K562 (cell line): ENCODE results near the gene GAB2. TPM values are rescaled to one million over a fixed set of nuclear protein-coding genes. Genes with fewer than 3 reads are reported as not detected.

Experiments
- ATAC-seq: fragments of 200-7000 bp; cut with Tn5 transposase; 3 replicates; pipeline ENCODE4 v1.9.1; 2020; ENCODE audit warnings: moderate library complexity
- BruUV-seq: library from RNA; stranded (reverse); fragments of 400-500 nt; replicated peaks from 2 replicates; lab custom pipeline; 2021; lab: Mats Ljungman, UMichigan
- CTCF ChIA-PET: fragments of 300-600 bp; formaldehyde crosslinking; extraction: SDS; loops from one replicate; lab custom pipeline; 2021; ENCODE audit warnings: low intra/inter-chr PET ratio; lab: Yijun Ruan, JAX
- POLR2A ChIA-PET: fragments of 300-600, 350-650 bp; sonication (Branson Sonifier 250); formaldehyde crosslinking; extraction: SDS; loops from one replicate; lab custom pipeline; 2021; ENCODE audit warnings: antibody characterized with exemption, inconsistent platforms; lab: Yijun Ruan, JAX
- DNase-seq, 4 experiments: peaks; one replicate each; pipeline versions ENCODE4 v3.0.0 to v3.0.0-alpha.2; 2011 to 2018; ENCODE audit warnings: low spot score in 3 of 4, mixed read lengths in 3 of 4; ENCODE audit errors: extremely low read depth in 1 of 4
- FAIRE-seq: peaks from 2 replicates; lab custom pipeline; 2011; peaks lifted over from hg19 to GRCh38; lab: Jason Lieb, UNC
- H2AFZ ChIP-seq: 2 replicates; pipeline ENCODE4 v1.6.0; 2011; ENCODE audit warnings: low read depth, low read length, control low read depth, inconsistent platforms
- H3K27ac ChIP-seq: fragments of 200-600 bp; 3 replicates; pipeline ENCODE4 v1.8.0; 2011; ENCODE audit warnings: low read depth, mild to moderate bottlenecking, control low read depth, inconsistent platforms, low read length, moderate library complexity, mixed read lengths; ENCODE audit errors: extremely low read depth
- H3K27me3 ChIP-seq, 2 experiments: fragments of 300-600 bp in 1 of 2; 2 replicates in 1 of 2; 3 replicates in 1 of 2; pipeline versions ENCODE4 v1.6.0 to v1.8.0; 2011; ENCODE audit warnings: inconsistent platforms in 2 of 2, low read length in 2 of 2, mild to moderate bottlenecking in 1 of 2, mixed read lengths in 1 of 2, moderate library complexity in 1 of 2; ENCODE audit not compliant: control insufficient read depth in 2 of 2, insufficient read depth in 2 of 2
- H3K36me3 ChIP-seq: fragments of 300-600 bp; 3 replicates; pipeline ENCODE4 v1.8.0; 2011; ENCODE audit warnings: mild to moderate bottlenecking, low read length, inconsistent platforms; ENCODE audit not compliant: control insufficient read depth, insufficient read depth
- H3K4me1 ChIP-seq, 2 experiments: fragments of 200-600 bp in 1 of 2; replicated peaks in 1 of 2; 2 replicates in 1 of 2; 3 replicates in 1 of 2; pipeline versions ENCODE4 v1.5.1 to v1.8.0; 2011; ENCODE audit warnings: inconsistent platforms in 2 of 2, low read length in 2 of 2, mild to moderate bottlenecking in 1 of 2, mixed read lengths in 1 of 2, moderate library complexity in 1 of 2; ENCODE audit not compliant: control insufficient read depth in 2 of 2, insufficient read depth in 2 of 2
- H3K4me2 ChIP-seq: 2 replicates; pipeline ENCODE4 v1.6.1; 2011; ENCODE audit warnings: low read length, control low read depth, inconsistent platforms, mixed read lengths; ENCODE audit not compliant: insufficient read depth
- H3K4me3 ChIP-seq: fragments of 200-600 bp; sonication (generic), shearing (Covaris generic); 2 replicates; pipeline ENCODE4 v1.5.1; 2016; ENCODE audit warnings: control low read depth, inconsistent platforms
- H3K79me2 ChIP-seq: fragments of 200-600 bp; 3 replicates; pipeline ENCODE4 v1.8.0; 2011; ENCODE audit warnings: low read length, inconsistent platforms; ENCODE audit not compliant: control insufficient read depth, insufficient read depth
- H3K9ac ChIP-seq, 2 experiments: 2 replicates each; pipeline versions ENCODE4 v1.6.0 to v1.6.1; 2011; ENCODE audit warnings: low read depth in 2 of 2, low read length in 2 of 2, control low read depth in 1 of 2, inconsistent platforms in 1 of 2, mild to moderate bottlenecking in 1 of 2, mixed read lengths in 1 of 2; ENCODE audit not compliant: insufficient read depth in 1 of 2
- H3K9me1 ChIP-seq: one replicate; pipeline ENCODE4 v1.6.0; 2011; ENCODE audit warnings: inconsistent platforms, mild to moderate bottlenecking, low read length, moderate library complexity; ENCODE audit not compliant: control insufficient read depth, insufficient read depth
- H3K9me3 ChIP-seq: replicated peaks from 2 replicates; pipeline ENCODE4 v1.5.1; 2011; ENCODE audit warnings: low read depth, low read length, inconsistent platforms; ENCODE audit not compliant: control insufficient read depth, insufficient read depth
- H4K20me1 ChIP-seq: replicated peaks from 2 replicates; pipeline ENCODE4 v1.6.1; 2011; ENCODE audit warnings: low read length, inconsistent platforms, mixed read lengths; ENCODE audit not compliant: control insufficient read depth, insufficient read depth
- ATF3 ChIP-seq, 2 experiments: fragments of 450-650 bp in 1 of 2; sonication (generic) in 1 of 2; formaldehyde crosslinking in 1 of 2; IDR thresholded peaks in 1 of 2; conservative IDR thresholded peaks in 1 of 2; 2 replicates each; pipeline versions ENCODE4 v1.6.1 to v1.8.1; 2016 to 2023; ENCODE audit warnings: mild to moderate bottlenecking in 2 of 2, moderate library complexity in 2 of 2, inconsistent platforms in 1 of 2, missing genetic modification reagents in 1 of 2
- CEBPG ChIP-seq, 3 experiments: fragments of 200-800 bp in 1 of 3; sonication (Bioruptor generic) in 1 of 3; sonication (generic) in 1 of 3; formaldehyde crosslinking in 1 of 3; IDR thresholded peaks in 2 of 3; conservative IDR thresholded peaks in 1 of 3; 2 replicates each; pipeline versions ENCODE4 v1.6.1 to v1.8.0; 2016 to 2022; ENCODE audit warnings: missing compliant biosample characterization in 2 of 3, missing genetic modification characterization in 2 of 3, mild to moderate bottlenecking in 1 of 3, missing genetic modification reagents in 1 of 3
- CTBP1 ChIP-seq: fragments of 450-650 bp; IDR thresholded peaks from 2 replicates; pipeline ENCODE4 v1.6.1; 2016; ENCODE audit warnings: borderline replicate concordance
- ETV5 ChIP-seq: sonication (generic); formaldehyde crosslinking; IDR thresholded peaks from 2 replicates; pipeline ENCODE4 v1.4.0; 2020; ENCODE audit warnings: low read depth, mild to moderate bottlenecking, missing genetic modification reagents
- EWSR1 ChIP-seq: fragments of 450-650 bp; IDR thresholded peaks from 2 replicates; pipeline ENCODE4 v1.6.1; 2018; ENCODE audit warnings: borderline replicate concordance, mild to moderate bottlenecking, low read depth, moderate library complexity; ENCODE audit not compliant: partially characterized antibody
- FOSL1 ChIP-seq: fragments of 200-800 bp; sonication (Bioruptor generic); conservative IDR thresholded peaks from 2 replicates; pipeline ENCODE4 v1.6.1; 2016; ENCODE audit warnings: missing genetic modification characterization, missing compliant biosample characterization
- ID3 ChIP-seq, 2 experiments: fragments of 250-450 bp in 1 of 2; fragments of 450-650 bp in 1 of 2; sonication (Bioruptor Pico) in 1 of 2; IDR thresholded peaks; 2 replicates each; pipeline versions ENCODE4 v1.6.1 to v1.8.0; 2016 to 2021; ENCODE audit warnings: mild to moderate bottlenecking in 2 of 2, moderate library complexity in 2 of 2, missing compliant biosample characterization in 1 of 2, missing genetic modification characterization in 1 of 2
- PCBP1 ChIP-seq: fragments of 200-400 bp; formaldehyde crosslinking; IDR thresholded peaks from 2 replicates; pipeline ENCODE4 v1.6.1; 2018; ENCODE audit warnings: mild to moderate bottlenecking, low read depth, low read length; ENCODE audit not compliant: poor library complexity, severe bottlenecking
- ZBED1 ChIP-seq: IDR thresholded peaks from 2 replicates; pipeline ENCODE4 v1.6.1; 2014
- ZBTB11 ChIP-seq, 3 experiments: fragments of 200-800 bp in 1 of 3; fragments of 250-450 bp in 1 of 3; fragments of 450-650 bp in 1 of 3; sonication (Bioruptor Pico) in 1 of 3; sonication (Bioruptor generic) in 1 of 3; formaldehyde crosslinking in 1 of 3; IDR thresholded peaks; 2 replicates each; pipeline versions ENCODE4 v1.6.1 to v1.8.0; 2016 to 2022; ENCODE audit warnings: mild to moderate bottlenecking in 2 of 3, missing genetic modification characterization in 2 of 3, missing compliant biosample characterization in 1 of 3, moderate library complexity in 1 of 3
- ZC3H8 ChIP-seq: fragments of 450-650 bp; IDR thresholded peaks from 2 replicates; pipeline ENCODE4 v1.6.1; 2017
- ZNF174 ChIP-seq: fragments of 250-450 bp; sonication (Bioruptor Pico); IDR thresholded peaks from 2 replicates; pipeline ENCODE4 v1.4.0; 2020; ENCODE audit warnings: mild to moderate bottlenecking
- ZNF436 ChIP-seq: fragments of 250-450, 450-650 bp; sonication (Bioruptor Pico); formaldehyde crosslinking; IDR thresholded peaks from 2 replicates; pipeline ENCODE4 v1.7.0; 2020; ENCODE audit warnings: mild to moderate bottlenecking
- WGBS: fragments of 100-300 bp; shearing (Covaris generic); methylation state at CpG from one replicate; pipeline ENCODE4 v1.1.6; 2016; ENCODE audit warnings: low coverage, mixed read lengths; ENCODE audit not compliant: insufficient coverage; ENCODE audit errors: missing lambda C conversion rate; 5-methylcytosine and 5-hydroxymethylcytosine counted together
- in situ Hi-C: fragments of 300-500 bp; cut with MboI; formaldehyde crosslinking; loops from 4 replicates; pipeline ENCODE4 v1.15.0; 2018; ENCODE audit warnings: inconsistent platforms, mixed read lengths
- intact Hi-C: fragments of 100-400 bp; cut with micrococcal nuclease; formaldehyde crosslinking; loops from 2 replicates; pipeline ENCODE4 v1.14.2; 2022
- polyA plus RNA-seq, 8 experiments: library from polyadenylated mRNA; depleted of rRNA in 4 of 8; stranded (reverse) in 5 of 8; unstranded in 3 of 8; fragments of >200 nt; fragmentation: Nextera tagmentation in 2 of 8; fragmentation: Illumina TruSeq in 1 of 8; extraction: Ambion mirVana in 2 of 8; extraction: Trizol in 1 of 8; gene quantifications; 2 replicates each; pipeline versions ENCODE4 v1.2.1 to v1.2.3, GENCODE V29; 2011 to 2014; ENCODE audit warnings: inconsistent platforms in 1 of 8, missing spikeins in 1 of 8
- total RNA-seq, 7 experiments: library from RNA; depleted of rRNA in 6 of 7; stranded (reverse); fragments of >200 nt in 6 of 7; fragmentation: Illumina TruSeq in 2 of 7; extraction: Trizol in 2 of 7; gene quantifications; 2 replicates each; pipeline versions ENCODE4 v1.2.1 to v1.2.3, GENCODE V29; 2011 to 2021; ENCODE audit warnings: low replicate concordance in 1 of 7

GAB2 gene
- total and polyA plus RNA-seq, 9 of the 15 experiments (the other 6 are each of a cell fraction or from before 2014, with no cell fraction given): 2.3 to 35.2 (median 16.1) TPM

GRCh38 chr11:78420255-78420764 lies 2.7 kb upstream of the GAB2 start (continued):
- TF ChIP-seq ZBTB11 (CRISPR knock-in tag; IDR thresholded peaks at IDR 0.05) (peak in 1 of 3 experiments; percentile 53; a peak in 1 of 6 replicates), ZC3H8 (no peak)

DNA sequence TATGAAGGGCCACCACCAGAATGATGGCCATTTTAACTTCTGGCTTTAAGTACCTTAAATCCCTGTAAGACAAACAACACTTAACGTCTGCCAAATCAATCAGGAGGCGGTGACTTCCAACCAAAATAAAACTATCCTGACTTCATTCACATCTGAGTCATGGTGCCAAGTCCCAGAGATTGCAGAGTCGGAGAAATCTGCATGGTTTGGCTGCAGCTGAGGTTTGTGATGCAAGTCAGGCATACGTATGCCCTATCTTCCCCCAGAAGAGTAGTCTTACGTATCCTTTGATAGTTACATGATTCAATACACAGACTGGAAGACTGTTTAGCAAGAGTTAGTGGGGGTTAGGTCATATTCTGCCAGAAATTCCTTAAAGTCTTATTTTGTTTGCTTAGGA lies 1.7 kb upstream of the GAB2 start:
- Histone ChIP-seq H3K9me3 (no peaks in the 10 kb centered on the region), H4K20me1 (no peaks in the 10 kb centered on the region), H2AFZ (no peak overlapping the region), H3K4me2 (no peak overlapping the region), H3K9ac (no peak overlapping the region), H3K9me1 (no peaks in the 10 kb centered on the region), H3K4me1 (peaks cover 15 to 35% of the 10 kb centered on the region in 2 experiments), H3K27ac (no peak overlapping the region), H3K4me3 (no peak overlapping the region), H3K36me3 (no peaks in the 10 kb centered on the region; the same call in 2 of the 3 replicates), H3K27me3 (no peaks in the 10 kb centered on the region), H3K79me2 (peaks cover 32% of the 10 kb centered on the region)
- WGBS: 54% methylated on average over 5 of the region's 5 CpGs
- DNase-seq (no peak), ATAC-seq (no peak), FAIRE-seq (no peak)
- ChIA-PET CTCF (interaction anchor here (0.6 kb wide), 1 partner anchor 19 kb away, joined by 3 read pairs; no protein-coding TSS in a partner anchor), POLR2A (interaction anchor here (1.0 to 2.1 kb wide), 4 partner anchors 10 to 75 kb away, joined by 3 to 13 read pairs (median 4); no protein-coding TSS in a partner anchor)
- no TSS peak for BruUV-seq
- in situ Hi-C loops: no loop called here
- intact Hi-C loops: loop anchor here (5.0 kb wide), 1 partner anchor 277 kb away; no protein-coding TSS in a partner anchor
- TF ChIP-seq ATF3 (IDR thresholded peaks at IDR 0.05): peak; percentile 65
- no peak for TF ChIP-seq ATF3 (CRISPR knock-in tag; conservative IDR thresholded peaks at IDR 0.05)
- TF ChIP-seq ID3 (CRISPR knock-in tag; IDR thresholded peaks at IDR 0.05): no peak
- TF ChIP-seq ID3 (tag; IDR thresholded peaks at IDR 0.05): no peak
- TF ChIP-seq PCBP1: no peak
- no peak for TF ChIP-seq ETV5 (CRISPR knock-in tag)
- TF ChIP-seq ZNF174 (CRISPR knock-in tag): no peak
- TF ChIP-seq ZBED1: no peak
- no peak for TF ChIP-seq ZNF436 (CRISPR knock-in tag)
- peak; percentile 35; the same call in 1 of the 2 replicates for TF ChIP-seq FOSL1 (tag)
- TF ChIP-seq EWSR1: no peak
- TF ChIP-seq CTBP1: 0 out of 2 replicates have a peak, but pooled peaks have one; percentile 15
- TF ChIP-seq CEBPG (CRISPR knock-in tag; IDR thresholded peaks at IDR 0.05): no peak
- peak; percentile 54 to 63 for TF ChIP-seq CEBPG (tag; conservative IDR thresholded peaks at IDR 0.05 in 1 of 2, IDR thresholded peaks at IDR 0.05 in 1 of 2)
